GM12875 (cell line): ENCODE results near the gene PPP2R5A.

Experiments
- H3K4me3 ChIP-seq: one replicate; pipeline ENCODE4 v1.5.1; 2011; ENCODE audit warnings: low read depth, low read length, control low read depth
- TF ChIP-seq, protein P1 (sequence below): IDR thresholded peaks from 2 replicates; pipeline ENCODE4 v1.5.1; 2011; ENCODE audit warnings: low read depth, mild to moderate bottlenecking, control low read depth, inconsistent platforms, low read length, moderate library complexity, borderline replicate concordance; ENCODE audit not compliant: insufficient read depth

The PPP2R5A gene

DNA sequence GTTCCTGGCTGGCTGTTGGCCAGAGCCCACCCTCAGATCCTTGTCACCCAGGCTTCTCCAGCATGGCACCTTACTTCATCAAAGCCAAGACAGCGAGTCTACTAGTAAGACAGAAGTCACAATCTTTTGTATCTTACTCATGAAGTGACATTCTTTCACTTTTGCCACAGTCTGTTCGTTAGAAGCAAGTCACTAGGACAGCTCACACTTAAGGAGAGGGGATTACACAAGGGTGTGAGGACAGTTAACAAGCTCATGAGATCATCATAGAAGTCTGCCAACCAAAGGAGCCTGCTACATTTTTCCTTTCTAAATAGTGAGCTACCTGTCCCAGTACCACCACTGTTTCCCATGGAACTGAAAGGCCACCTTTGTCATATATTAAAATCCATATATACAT lies 68.0 kb downstream of the PPP2R5A start:
- H3K4me3 ChIP-seq = no peak overlapping the region
- TF ChIP-seq, protein P1, sequence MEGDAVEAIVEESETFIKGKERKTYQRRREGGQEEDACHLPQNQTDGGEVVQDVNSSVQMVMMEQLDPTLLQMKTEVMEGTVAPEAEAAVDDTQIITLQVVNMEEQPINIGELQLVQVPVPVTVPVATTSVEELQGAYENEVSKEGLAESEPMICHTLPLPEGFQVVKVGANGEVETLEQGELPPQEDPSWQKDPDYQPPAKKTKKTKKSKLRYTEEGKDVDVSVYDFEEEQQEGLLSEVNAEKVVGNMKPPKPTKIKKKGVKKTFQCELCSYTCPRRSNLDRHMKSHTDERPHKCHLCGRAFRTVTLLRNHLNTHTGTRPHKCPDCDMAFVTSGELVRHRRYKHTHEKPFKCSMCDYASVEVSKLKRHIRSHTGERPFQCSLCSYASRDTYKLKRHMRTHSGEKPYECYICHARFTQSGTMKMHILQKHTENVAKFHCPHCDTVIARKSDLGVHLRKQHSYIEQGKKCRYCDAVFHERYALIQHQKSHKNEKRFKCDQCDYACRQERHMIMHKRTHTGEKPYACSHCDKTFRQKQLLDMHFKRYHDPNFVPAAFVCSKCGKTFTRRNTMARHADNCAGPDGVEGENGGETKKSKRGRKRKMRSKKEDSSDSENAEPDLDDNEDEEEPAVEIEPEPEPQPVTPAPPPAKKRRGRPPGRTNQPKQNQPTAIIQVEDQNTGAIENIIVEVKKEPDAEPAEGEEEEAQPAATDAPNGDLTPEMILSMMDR = no peak

DNA sequence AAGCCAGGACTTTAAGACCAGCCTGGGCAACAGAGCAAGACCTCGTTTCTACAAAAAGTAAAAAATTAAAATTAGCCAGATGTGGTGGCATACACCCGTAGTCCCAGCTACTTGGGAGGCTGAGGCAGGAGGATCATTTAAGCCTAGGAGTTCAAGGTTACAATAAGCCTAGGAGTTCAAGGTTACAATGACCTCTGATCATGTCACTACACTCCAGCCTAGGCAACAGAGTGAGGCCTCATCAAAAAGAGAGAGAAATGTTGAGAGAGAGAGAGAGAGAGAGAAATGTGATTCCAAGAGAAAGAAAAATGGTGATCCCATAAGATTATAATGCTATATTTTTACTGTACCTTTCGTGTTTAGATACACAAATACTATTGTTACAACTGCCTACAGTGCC lies 69.3 kb downstream of the PPP2R5A start:
- TF ChIP-seq, protein P1 = no peak
- H3K4me3 ChIP-seq = no peak overlapping the region

DNA sequence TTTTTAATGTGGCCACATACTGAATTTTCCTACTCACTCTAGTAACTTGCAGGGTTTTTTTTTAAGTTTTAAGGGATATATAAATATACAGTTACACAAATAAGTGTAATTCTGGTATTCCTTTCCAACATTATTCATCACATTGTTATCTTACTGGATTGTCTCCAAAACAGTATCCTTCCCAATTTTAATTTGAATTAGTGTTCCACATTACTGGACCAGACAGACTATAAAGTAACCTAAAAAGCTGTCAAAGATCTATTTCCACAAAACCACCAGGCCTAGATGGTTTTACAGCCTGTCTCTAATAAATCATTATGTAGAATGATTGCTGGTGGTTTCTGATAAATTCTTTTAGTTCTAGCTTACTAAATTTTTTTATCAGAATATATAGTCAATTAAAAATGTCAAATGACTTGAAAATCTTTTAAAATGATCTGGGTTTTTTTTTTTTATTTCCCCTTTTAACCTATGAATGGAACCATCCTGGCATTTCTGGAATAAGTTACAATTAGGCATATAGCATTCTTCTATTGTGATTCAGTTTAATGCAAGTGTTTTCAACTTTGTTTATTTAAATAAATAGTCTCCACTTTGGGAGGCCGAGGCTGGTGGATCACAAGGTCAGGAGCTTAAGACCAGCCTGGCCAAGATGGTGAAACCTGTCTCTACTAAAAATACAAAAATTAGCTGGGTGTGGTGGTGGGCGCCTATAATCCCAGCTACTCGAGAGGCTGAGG lies 70.2 kb downstream of the PPP2R5A start:
- TF ChIP-seq, protein P1 = no peak
- no peak overlapping the region for H3K4me3 ChIP-seq

DNA sequence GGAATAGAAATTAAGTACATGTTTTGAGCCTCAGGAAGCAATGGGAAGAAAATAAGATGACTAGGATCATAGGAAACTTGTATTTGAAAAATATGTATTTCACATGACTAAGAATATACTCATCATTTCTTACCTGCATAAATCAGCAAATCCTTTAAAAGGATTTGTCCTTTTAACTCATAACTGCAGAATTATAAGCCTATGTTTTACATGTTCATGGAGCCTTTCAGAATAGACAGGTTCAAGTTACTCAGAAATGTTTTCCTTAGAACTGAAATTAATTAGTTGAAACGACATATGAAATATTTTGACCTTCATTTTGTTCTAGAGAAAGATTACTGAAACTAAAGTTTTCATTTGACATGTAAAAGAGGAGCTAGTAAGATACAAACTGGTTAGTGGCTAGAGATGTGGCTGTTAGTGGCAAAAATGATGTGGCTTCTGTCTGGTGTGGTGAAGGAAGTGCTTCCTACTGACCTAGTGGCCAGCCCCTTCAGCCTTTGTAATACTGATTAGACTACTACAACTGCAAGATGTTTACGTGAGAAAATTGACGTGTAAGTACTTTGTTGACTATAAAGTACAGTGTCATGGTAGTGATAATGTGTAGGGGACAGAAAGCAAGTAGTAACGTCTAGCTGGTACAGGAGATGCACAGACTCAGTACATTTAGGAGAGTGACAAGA lies 74.7 kb downstream of the PPP2R5A start:
- TF ChIP-seq, protein P1 = no peak

DNA sequence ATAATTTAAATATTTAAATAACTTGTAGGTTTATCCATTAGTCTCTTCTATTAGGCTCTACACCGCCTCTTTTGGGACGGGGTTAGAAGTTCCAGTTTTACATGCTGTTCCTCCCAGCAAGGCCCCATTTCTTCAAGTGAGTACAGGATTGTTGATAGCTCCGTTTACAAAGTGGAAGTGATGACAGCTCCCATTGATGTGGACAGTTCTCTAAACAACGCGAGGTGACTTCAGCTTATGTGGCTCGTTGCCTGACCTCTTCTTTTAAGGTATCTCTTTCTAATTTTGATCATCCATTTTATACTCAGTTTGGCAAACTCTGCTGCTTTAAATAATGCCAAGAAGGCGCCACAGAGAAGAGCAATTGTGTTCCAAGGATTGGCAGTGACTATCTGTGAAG lies 79.8 kb downstream of the PPP2R5A start:
- no peak overlapping the region for H3K4me3 ChIP-seq
- TF ChIP-seq, protein P1 = no peak

More for the DNA sequence above, 74.7 kb downstream of the PPP2R5A start:
- no peak overlapping the region for H3K4me3 ChIP-seq

DNA sequence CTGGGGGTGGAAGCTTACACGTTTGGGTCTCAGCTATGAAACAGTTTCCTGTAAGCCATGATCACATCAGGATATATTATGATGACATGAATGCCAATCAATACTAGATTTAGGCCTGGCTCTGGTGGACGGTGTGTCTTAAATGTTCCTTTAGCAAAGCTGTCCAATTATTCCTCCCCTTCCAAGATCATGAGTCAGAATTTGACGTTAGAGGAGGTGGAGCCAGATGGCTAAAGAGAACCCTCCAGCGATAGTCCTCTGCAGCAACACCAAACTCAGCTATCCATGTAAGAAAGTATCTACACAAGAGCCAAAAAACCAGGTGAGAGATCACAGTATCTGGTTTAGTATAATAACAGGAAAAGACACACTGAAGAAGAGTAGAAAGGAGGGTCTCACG lies 81.7 kb downstream of the PPP2R5A start:
- TF ChIP-seq, protein P1 = no peak
- H3K4me3 ChIP-seq = no peak overlapping the region

DNA sequence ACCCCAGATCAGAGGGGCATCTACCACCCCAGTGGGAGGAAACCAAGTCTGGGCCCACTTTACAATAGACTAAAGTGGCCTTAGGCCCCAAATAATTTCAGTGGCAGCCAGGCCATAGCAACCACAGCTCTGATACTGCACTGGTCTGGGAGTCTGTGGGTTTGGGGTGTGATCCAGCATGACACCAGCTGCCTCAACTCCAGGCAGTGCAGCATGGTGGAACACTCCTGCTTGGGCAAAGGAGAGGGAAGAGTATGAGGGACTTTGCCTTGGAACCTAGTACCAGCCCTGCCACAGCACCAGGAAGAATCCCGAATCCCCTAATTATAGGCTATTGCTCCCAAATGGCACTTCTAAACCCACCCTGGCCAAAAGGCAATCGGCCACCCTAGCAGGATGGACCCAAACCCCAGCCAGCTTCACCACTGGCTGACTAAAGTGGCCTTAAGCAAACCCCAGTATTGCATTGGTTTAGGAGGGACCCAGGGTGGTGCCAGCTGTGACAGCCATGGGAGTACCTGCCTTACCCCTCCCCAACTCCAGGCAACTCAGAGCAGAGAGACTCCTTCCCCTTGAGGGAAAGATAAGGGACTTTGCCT lies 82.4 kb downstream of the PPP2R5A start:
- H3K4me3 ChIP-seq = no peak overlapping the region
- TF ChIP-seq, protein P1 = no peak
